Stimulated activated CD8-positive, alpha-beta memory T cell treated with anti-CD3 and anti-CD28 coated beads, Interleukin-4, amount 100 ng/mL, for 4 hours (primary cell): Measurements from ENCODE around the gene ZNF22.

Source experiments
- DNase-seq, 2 donors: peaks; one replicate each; pipeline ENCODE4 v3.0.0-alpha.2; 2020; ENCODE audit warnings: low read depth in 2 of 2, low spot score in 1 of 2

The ZNF22 gene

GRCh38 chr10:44963772-44964633, 36.7 kb upstream of the ZNF22 start:
- no peak for DNase-seq

DNA sequence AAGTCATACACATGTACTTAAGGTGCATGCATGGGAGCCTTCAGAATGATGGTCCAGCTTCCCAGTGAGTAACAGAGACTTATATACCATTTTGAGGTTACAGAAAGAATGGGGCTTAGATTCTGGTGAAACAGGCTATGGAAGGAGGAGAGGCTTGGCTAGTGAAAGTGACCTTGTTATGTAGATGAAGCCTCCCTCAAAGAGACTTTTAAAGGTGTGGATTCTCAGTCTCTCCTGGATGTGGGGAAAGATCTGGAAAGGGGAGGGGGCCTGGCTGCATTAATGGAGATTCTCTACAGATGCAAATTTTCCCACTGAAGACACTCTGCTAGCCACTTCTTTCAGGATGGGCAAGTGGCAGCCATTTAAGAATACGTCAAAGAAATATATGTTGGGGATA, 35.6 kb upstream of the ZNF22 start:
- no peak for DNase-seq

- no peak for DNase-seq
Observed at GRCh38 chr10:44965651-44966097, 35.0 kb upstream of the ZNF22 start.

DNA sequence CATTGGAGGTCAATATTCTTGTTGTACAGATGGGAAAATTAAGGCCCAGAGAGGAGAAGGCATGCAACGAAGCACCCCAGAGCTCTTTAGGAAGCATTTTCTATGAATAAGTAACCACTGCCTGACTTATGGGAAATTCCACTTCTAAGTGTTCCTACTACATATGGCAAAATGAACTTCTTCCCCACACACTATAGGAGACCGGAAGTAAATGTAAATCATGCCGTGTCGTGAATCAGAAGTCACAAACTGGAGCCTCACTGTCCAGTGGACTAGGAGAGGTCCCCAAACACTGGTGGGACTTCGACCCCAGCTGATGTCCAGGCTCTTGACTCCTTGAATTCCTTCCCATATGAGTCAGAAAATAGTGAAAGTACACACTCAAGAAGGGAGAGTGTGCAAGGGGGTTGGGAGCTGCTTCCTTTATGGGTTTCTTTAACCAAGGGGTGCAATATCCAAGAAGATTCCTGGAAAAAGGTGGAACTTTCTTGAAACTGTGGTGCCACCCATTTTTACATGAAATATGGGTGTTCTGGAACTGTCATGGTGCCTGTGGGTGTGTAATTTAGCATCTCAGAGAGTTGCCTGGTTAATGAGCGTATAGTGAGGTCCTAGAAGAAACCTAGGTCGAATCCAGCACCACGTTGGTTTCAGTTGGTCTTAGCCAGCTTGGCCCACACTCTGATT, 34.5 kb upstream of the ZNF22 start:
- DNase-seq, result no peak

DNA sequence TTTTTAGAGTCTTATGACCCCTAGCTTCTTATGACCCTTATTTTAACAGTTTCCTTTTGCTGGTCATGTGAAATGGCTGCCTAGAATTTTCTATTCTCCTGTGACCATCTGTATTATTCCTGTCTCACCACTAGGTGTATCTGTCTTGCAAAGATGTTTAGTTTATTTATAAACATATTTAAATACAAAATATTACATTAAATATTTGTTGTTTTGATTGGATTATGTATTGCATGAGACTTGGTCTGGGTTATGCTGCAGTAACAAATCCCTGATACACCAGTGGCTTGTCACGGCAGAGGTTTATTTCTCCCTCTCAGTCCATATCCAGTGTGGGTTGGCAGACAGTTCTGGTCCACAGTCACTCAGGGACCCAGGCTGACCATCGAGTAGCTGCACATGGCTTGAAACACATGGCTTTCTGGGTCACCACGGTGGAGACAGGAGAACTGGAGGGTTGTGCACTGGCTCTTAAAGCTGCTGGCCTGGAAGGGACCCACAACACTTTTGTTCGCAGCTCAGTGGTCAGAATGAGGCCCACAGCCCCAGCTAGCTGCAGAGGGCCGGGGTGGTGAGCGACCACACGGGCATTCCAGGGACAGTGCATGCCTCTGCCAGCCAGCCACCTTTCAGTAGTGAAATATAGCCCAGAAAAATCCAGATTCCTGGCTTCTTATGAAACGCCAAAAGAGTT, 33.8 kb upstream of the ZNF22 start:
- no peak for DNase-seq

DNA sequence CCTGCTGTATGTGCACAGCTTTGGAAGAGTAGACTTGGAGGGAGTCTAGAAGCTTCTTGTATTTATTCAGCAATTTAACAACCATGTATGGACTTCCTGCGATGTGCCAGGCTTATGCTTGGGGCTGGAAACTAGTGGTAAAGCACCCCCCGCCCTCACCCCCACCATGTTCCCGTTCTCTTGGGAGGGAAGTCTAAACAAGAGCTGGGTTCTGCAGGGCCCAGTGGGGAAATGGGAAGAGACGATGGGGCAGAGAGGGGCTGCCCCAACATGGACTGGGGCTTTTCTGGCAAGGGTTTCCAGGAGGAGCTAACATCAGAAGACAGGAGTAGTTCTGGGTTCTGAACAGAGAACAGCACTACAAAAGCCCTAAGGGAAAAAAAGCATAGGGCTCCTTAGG, 33.1 kb upstream of the ZNF22 start:
- DNase-seq, result no peak

- DNase-seq, result no peak
Observed at GRCh38 chr10:44968091-44968490, 32.6 kb upstream of the ZNF22 start.

- no peak for DNase-seq
Observed at GRCh38 chr10:44968500-44969400, 32.0 kb upstream of the ZNF22 start.

DNA sequence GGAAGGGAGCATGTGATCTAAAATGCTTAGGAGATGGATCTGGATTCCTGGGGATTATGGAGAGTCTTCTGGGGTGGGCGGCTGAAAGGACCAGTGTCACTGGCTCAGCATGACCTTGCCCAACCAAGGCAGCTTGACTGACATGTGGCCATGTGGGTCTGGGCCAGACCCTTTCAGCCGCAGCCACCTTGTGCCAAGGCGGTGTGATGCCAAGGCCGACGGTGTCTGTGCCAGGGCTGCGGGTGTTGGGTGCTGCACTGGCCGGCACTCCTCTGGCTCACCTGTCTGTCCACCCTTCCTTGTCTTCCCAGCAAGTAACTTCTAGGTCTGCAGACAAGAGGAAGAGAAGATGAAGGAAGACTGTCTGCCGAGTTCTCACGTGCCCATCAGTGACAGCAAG, 30.9 kb upstream of the ZNF22 start:
- DNase-seq, result no peak

DNA sequence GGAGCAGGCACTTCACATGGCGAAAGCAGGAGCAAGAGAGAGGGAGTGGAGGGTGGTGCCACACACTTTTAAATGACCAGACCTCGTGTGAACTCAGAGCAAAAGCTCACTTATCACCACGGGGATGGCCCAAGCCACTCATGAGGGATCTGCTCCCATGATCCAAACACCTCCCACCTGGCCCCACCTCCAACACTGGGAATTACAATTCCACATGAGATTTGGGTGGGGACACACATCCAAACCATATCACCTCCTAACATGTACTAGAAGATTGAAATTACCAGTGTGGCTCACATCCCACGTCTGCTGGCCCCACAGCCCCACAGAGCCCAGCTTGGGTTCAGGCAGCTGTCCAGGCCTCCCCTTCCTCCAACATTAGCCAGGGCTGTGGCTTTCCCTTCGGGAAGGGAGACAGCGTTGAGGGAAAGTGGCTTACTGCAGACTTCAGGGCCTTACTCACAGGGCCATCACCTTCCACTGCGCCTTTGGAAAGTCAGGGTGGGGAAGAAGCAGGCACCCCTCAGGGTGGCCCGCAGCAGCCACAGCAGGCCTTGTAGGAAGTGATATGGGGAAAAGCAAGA, 29.8 kb upstream of the ZNF22 start:
- no peak for DNase-seq

- DNase-seq, result no peak
Observed at GRCh38 chr10:44971434-44971833, 29.3 kb upstream of the ZNF22 start.

- no peak for DNase-seq
Observed at GRCh38 chr10:44971935-44972757, 28.6 kb upstream of the ZNF22 start.

GRCh38 chr10:44972874-44973306, 27.8 kb upstream of the ZNF22 start:
- no peak for DNase-seq

DNA sequence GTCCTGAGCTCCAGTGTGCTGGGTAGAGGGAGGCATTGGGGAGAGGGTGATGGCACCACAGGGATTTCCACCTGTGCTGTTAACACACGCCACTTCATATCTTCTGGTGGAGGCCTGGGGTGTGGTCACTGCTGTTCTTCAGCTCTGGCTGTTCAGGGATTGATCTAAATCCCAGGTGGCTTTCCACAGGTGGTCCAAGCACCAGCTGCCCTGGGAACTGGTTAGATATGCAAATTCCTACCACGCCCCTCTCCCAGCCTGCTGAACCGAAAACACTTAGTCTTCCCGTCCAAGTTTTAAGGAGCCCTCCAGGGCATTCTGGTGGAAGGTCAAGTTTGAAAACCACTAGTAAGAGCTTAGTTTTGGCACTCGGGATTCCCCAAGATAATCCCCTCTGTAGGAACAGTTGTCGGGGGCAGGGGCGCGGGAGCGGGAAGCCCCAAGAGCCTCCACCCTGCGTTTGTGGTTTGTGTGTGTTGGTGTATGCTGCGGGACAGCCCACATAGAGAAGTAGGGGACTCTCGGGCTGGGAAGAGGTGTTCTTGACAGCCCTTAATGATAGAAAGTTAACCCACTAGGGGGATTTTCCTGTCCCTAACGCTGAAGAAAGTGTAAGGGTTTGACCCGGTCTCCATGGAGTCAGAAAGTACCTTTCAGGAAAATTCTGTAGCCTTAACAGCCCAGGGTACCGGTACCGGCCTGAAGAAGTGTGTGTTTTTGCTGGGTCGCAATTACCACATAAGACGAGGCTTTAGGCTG, 27.2 kb upstream of the ZNF22 start:
- DNase-seq, result no peak

GRCh38 chr10:44974082-44974627, 26.6 kb upstream of the ZNF22 start:
- DNase-seq, result no peak

GRCh38 chr10:44974628-44975430, 25.9 kb upstream of the ZNF22 start:
- DNase-seq, result peak in 1 of 2 donors; percentile 25

GRCh38 chr10:44975431-44976331, 25.0 kb upstream of the ZNF22 start:
- DNase-seq, result no peak
